C4-2B (cell line): ENCODE results near the gene GNAL.

Source experiments
- H3K27ac ChIP-seq: fragments of 450-650 bp; 2 replicates; pipeline ENCODE4 v1.5.1; 2017
- CTCF ChIP-seq: fragments of 450-650 bp; conservative IDR thresholded peaks from 2 replicates; pipeline ENCODE4 v1.5.1; 2017; ENCODE audit warnings: mild to moderate bottlenecking
- ZFX ChIP-seq: fragments of 450-650 bp; IDR thresholded peaks from 2 replicates; pipeline ENCODE4 v1.6.1; 2017

The GNAL gene

GRCh38 chr18:11669948-11670275 is 19.2 kb upstream of the GNAL start:
- TF ChIP-seq ZFX: no peak
- no peak for TF ChIP-seq CTCF
- no peak overlapping the region for H3K27ac ChIP-seq

- H3K27ac ChIP-seq: no peak overlapping the region
- TF ChIP-seq CTCF (no peak), ZFX (no peak)
These were observed 17.9 kb upstream of the GNAL start for GRCh38 chr18:11671156-11671555.

- no peak for TF ChIP-seq ZFX
- no peak overlapping the region for H3K27ac ChIP-seq
These were observed 16.9 kb upstream of the GNAL start for GRCh38 chr18:11672198-11672597.

- no peak for TF ChIP-seq ZFX
- no peak for TF ChIP-seq CTCF
- H3K27ac ChIP-seq: no peak overlapping the region
These were observed 16.1 kb upstream of the GNAL start for GRCh38 chr18:11672846-11673454.

GRCh38 chr18:11673560-11673959 is 15.5 kb upstream of the GNAL start:
- no peak overlapping the region for H3K27ac ChIP-seq
- TF ChIP-seq ZFX (no peak), CTCF (no peak)

GRCh38 chr18:11674119-11674518 is 14.9 kb upstream of the GNAL start:
- TF ChIP-seq ZFX: no peak
- no peak for TF ChIP-seq CTCF

GRCh38 chr18:11676386-11676785 is 12.7 kb upstream of the GNAL start:
- TF ChIP-seq CTCF: no peak
- no peak for TF ChIP-seq ZFX
- no peak overlapping the region for H3K27ac ChIP-seq

More at GRCh38 chr18:11674119-11674518, 14.9 kb upstream of the GNAL start:
- H3K27ac ChIP-seq: no peak overlapping the region

- TF ChIP-seq ZFX: no peak
- TF ChIP-seq CTCF: no peak
- no peak overlapping the region for H3K27ac ChIP-seq
These were observed 12.2 kb upstream of the GNAL start for GRCh38 chr18:11676867-11677266.
